SIG-M5 treated with dmso at 0.1 percent for 504 hours (cell line): ENCODE measurements around the gene NBPF10.
"Not testable (repeated sequence)": the region's sequence is repeated elsewhere in the genome, so short reads cannot be mapped to it uniquely, and the experiment has no call there.

ENCODE experiments used
- DNase-seq: peaks from one replicate; lab custom pipeline; 2025; ENCODE audit not compliant: unreplicated experiment; lab: John Stamatoyannopoulos, UW

Gene NBPF10

GRCh38 chr1:146144465-146144864 lies at the start of gene NBPF10:
NBPF10 (minus strand) TSS chr1:146144804; CDS start chr1:146144769, 35 bp downstream.
- DNase-seq = not testable (repeated sequence)

GRCh38 chr1:146174531-146174930 lies 29.9 kb upstream of the NBPF10 start:
- not testable (repeated sequence) for DNase-seq

GRCh38 chr1:146167740-146168139 lies 23.1 kb upstream of the NBPF10 start:
- DNase-seq = not testable (repeated sequence)

- DNase-seq = not testable (repeated sequence)
These were observed 22.7 kb upstream of the NBPF10 start for GRCh38 chr1:146167273-146167672.
